Tibial artery (tissue), 4 donors: Measurements from ENCODE around the gene PDE7B.

ENCODE experiments used
- DNase-seq, 2 donors: peaks; one replicate each; pipeline ENCODE4 v3.0.0-alpha.2; 2019
- H3K27ac ChIP-seq, 2 donors: fragments of 200-600 bp; sonication (generic) in 1 of 2; 1 replicate in 1 of 2; 2 replicates in 1 of 2; pipeline ENCODE4 v1.5.1; 2018 to 2019; ENCODE audit warnings: mild to moderate bottlenecking in 1 of 2
- H3K27me3 ChIP-seq, 2 donors: fragments of 200-600 bp; sonication (generic) in 1 of 2; one replicate each; pipeline versions ENCODE4 v1.5.1 to v1.6.0; 2016 to 2019
- H3K36me3 ChIP-seq, 3 donors: fragments of 200-600 bp; sonication (generic) in 2 of 3; one replicate each; pipeline ENCODE4 v1.5.1; 2016 to 2019; ENCODE audit warnings: mild to moderate bottlenecking in 2 of 3
- H3K4me1 ChIP-seq, 4 donors: fragments of 200-600 bp; sonication (generic) in 2 of 4; 1 replicate in 3 of 4; 2 replicates in 1 of 4; pipeline ENCODE4 v1.5.1; 2016 to 2019
- H3K4me3 ChIP-seq, 2 donors: fragments of 200-600 bp; sonication (generic) in 1 of 2; 1 replicate in 1 of 2; 2 replicates in 1 of 2; pipeline ENCODE4 v1.5.1; 2018 to 2019; ENCODE audit warnings: mild to moderate bottlenecking in 2 of 2
- H3K9me3 ChIP-seq, 3 donors: fragments of 200-600 bp; sonication (generic) in 1 of 3; one replicate each; pipeline ENCODE4 v1.5.1; 2016 to 2019
- intact Hi-C: fragments of 100-400 bp; cut with DNase I; formaldehyde crosslinking; loops from one replicate; pipeline ENCODE4 v1.15.0; 2023; ENCODE audit warnings: low total_unique reads
- TF ChIP-seq, protein P1 (sequence below), 2 experiments: fragments of 200-600 bp in 1 of 2; fragments of 450-650 bp in 1 of 2; IDR thresholded peaks; one replicate each; pipeline ENCODE4 v1.5.1; 2017 to 2019; ENCODE audit warnings: antibody characterized with exemption in 2 of 2, mild to moderate bottlenecking in 1 of 2, moderate library complexity in 1 of 2

Gene PDE7B

DNA sequence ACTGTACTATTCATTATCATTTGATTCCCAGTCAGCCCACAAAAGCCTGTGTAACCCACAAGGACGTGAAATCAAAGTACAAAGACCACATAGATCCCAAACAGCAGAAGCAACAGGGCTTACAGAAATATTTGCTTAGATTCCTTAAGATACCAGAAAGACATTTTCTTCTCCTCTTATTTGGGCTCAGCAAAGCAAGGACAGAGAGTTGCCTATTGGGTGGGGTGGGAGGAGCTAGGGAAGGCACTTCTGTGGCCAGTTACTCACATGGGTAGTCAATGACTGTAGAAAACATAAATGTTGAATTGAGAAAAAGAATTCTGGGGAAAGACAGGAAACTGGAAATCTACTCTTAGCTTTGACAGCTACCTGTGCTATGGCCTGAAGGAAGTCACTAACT is 19.8 kb downstream of the PDE7B start:
- no peak overlapping the region for H3K27ac ChIP-seq
- H3K4me3 ChIP-seq: no peak overlapping the region
- H3K4me1 ChIP-seq: peaks cover 0 to 4% (median 0%) of the 10 kb centered on the region in 4 donors
- H3K9me3 ChIP-seq: no peaks in the 10 kb centered on the region
- DNase-seq: no peak
- no peaks in the 10 kb centered on the region for H3K27me3 ChIP-seq
- TF ChIP-seq, protein P1, sequence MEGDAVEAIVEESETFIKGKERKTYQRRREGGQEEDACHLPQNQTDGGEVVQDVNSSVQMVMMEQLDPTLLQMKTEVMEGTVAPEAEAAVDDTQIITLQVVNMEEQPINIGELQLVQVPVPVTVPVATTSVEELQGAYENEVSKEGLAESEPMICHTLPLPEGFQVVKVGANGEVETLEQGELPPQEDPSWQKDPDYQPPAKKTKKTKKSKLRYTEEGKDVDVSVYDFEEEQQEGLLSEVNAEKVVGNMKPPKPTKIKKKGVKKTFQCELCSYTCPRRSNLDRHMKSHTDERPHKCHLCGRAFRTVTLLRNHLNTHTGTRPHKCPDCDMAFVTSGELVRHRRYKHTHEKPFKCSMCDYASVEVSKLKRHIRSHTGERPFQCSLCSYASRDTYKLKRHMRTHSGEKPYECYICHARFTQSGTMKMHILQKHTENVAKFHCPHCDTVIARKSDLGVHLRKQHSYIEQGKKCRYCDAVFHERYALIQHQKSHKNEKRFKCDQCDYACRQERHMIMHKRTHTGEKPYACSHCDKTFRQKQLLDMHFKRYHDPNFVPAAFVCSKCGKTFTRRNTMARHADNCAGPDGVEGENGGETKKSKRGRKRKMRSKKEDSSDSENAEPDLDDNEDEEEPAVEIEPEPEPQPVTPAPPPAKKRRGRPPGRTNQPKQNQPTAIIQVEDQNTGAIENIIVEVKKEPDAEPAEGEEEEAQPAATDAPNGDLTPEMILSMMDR (IDR thresholded peaks at IDR 0.05): no peak
- H3K36me3 ChIP-seq: no peaks in the 10 kb centered on the region
- intact Hi-C loops: no loop called here

DNA sequence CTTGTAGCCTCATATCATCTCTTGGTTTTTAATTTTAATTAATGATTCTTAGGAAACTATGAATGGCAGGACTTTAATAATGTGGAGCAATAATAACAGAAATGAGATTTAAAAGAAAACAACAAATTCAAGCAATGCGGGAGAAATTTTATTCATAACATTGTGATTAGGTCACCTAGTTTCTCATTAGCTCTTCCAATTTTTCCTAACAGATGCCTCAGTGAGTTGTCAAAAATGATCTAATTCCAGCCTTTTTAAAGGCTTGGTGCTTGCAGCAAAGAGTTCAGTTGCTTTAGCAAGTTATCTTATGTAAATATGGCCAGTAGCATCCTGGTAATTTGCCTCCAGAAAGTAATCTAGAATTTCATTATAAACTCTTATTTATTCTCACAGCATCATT is 20.4 kb downstream of the PDE7B start:
- H3K9me3 ChIP-seq: no peaks in the 10 kb centered on the region
- intact Hi-C loops: no loop called here
- H3K36me3 ChIP-seq: no peaks in the 10 kb centered on the region
- TF ChIP-seq, protein P1 (IDR thresholded peaks at IDR 0.05): no peak
- H3K4me3 ChIP-seq: no peak overlapping the region
- no peak for DNase-seq
- H3K27ac ChIP-seq: no peak overlapping the region
- peaks cover 0 to 4% (median 0%) of the 10 kb centered on the region in 4 donors for H3K4me1 ChIP-seq
- no peaks in the 10 kb centered on the region for H3K27me3 ChIP-seq

DNA sequence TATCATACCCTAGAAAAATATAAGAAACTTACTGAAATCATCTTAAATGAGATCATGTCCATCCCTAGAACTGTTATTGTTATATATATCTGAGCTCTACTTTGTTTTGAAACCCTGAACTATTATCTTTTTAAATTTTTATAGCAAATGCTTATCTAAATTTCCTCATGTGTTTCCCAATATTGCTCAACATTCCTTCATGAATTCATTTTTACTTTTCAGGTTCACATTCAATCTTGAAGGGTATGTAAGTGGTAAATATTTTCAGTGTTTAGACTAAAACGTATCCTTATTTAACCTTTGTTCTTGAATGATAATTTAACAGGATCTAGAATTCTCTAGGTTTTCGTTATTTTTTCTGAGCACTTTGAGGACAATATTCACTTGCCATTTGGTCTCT is 23.9 kb downstream of the PDE7B start:
- no peak overlapping the region for H3K4me3 ChIP-seq
- intact Hi-C loops: no loop called here
- no peak for DNase-seq
- H3K4me1 ChIP-seq: peaks cover 0 to 4% (median 3%) of the 10 kb centered on the region in 4 donors
- H3K27ac ChIP-seq: no peak overlapping the region
- TF ChIP-seq, protein P1 (IDR thresholded peaks at IDR 0.05): no peak
- no peaks in the 10 kb centered on the region for H3K36me3 ChIP-seq
- no peaks in the 10 kb centered on the region for H3K9me3 ChIP-seq
- no peaks in the 10 kb centered on the region for H3K27me3 ChIP-seq

DNA sequence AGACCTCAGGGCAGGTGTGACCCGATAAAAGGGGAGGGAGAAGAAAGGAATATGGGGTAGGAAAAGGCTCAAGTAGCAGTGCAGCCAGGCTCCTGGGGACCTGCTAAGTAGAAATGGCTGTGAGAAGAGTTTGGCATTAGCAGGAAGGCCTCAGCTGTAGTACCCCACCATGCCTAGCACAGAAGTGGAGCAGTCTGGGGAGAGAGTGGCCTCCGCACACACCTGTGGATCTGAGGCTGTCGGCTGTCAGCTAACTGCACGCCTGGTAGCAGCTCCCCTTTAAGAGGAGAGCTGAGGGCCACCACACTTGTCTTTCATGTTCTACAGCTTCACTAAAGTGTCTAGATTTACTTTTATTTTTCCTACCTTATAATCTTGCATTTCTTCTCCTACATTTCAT is 24.6 kb downstream of the PDE7B start:
- TF ChIP-seq, protein P1 (IDR thresholded peaks at IDR 0.05): no peak
- H3K36me3 ChIP-seq: no peaks in the 10 kb centered on the region
- no peaks in the 10 kb centered on the region for H3K9me3 ChIP-seq
- no peak overlapping the region for H3K27ac ChIP-seq
- peaks cover 0 to 5% (median 4%) of the 10 kb centered on the region in 4 donors for H3K4me1 ChIP-seq
- no peak for DNase-seq
- H3K27me3 ChIP-seq: no peaks in the 10 kb centered on the region
- H3K4me3 ChIP-seq: no peak overlapping the region
- intact Hi-C loops: no loop called here

DNA sequence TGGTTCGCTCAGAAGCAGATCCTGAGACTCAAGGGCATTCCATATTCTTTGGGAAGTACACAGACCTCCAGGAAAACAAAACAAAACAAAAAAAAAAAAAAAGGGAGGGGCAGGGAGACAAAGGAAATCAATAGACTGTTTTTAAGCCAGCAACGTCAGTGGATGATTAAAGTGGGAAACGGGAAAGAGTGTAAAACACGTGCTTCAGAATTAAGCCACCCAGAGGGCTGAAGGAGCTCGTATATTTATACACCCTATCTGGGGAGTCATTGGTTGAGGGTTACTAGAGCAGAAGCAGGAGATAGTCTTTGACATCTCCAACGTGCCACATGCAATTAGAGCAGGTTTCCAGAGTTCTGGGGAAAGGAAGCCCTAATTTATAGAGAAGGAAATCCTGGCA is 26.2 kb downstream of the PDE7B start:
- H3K27ac ChIP-seq: no peak overlapping the region
- no peaks in the 10 kb centered on the region for H3K36me3 ChIP-seq
- peaks cover 0 to 5% (median 4%) of the 10 kb centered on the region in 4 donors for H3K4me1 ChIP-seq
- no peak for DNase-seq
- intact Hi-C loops: no loop called here
- H3K9me3 ChIP-seq: no peaks in the 10 kb centered on the region
- TF ChIP-seq, protein P1 (IDR thresholded peaks at IDR 0.05): no peak
- H3K27me3 ChIP-seq: no peaks in the 10 kb centered on the region
- H3K4me3 ChIP-seq: no peak overlapping the region
